GM18507 (cell line): ENCODE measurements around the gene CTNND2.

Experiments
- DNase-seq: peaks from one replicate; pipeline ENCODE4 v3.0.0; 2011; ENCODE audit warnings: low read depth; ENCODE audit not compliant: insufficient read length; ENCODE audit errors: extremely low spot score
- FAIRE-seq: peaks from 2 replicates; lab custom pipeline; 2011; peaks lifted over from hg19 to GRCh38; lab: Jason Lieb, UNC

CTNND2 gene, protein sequence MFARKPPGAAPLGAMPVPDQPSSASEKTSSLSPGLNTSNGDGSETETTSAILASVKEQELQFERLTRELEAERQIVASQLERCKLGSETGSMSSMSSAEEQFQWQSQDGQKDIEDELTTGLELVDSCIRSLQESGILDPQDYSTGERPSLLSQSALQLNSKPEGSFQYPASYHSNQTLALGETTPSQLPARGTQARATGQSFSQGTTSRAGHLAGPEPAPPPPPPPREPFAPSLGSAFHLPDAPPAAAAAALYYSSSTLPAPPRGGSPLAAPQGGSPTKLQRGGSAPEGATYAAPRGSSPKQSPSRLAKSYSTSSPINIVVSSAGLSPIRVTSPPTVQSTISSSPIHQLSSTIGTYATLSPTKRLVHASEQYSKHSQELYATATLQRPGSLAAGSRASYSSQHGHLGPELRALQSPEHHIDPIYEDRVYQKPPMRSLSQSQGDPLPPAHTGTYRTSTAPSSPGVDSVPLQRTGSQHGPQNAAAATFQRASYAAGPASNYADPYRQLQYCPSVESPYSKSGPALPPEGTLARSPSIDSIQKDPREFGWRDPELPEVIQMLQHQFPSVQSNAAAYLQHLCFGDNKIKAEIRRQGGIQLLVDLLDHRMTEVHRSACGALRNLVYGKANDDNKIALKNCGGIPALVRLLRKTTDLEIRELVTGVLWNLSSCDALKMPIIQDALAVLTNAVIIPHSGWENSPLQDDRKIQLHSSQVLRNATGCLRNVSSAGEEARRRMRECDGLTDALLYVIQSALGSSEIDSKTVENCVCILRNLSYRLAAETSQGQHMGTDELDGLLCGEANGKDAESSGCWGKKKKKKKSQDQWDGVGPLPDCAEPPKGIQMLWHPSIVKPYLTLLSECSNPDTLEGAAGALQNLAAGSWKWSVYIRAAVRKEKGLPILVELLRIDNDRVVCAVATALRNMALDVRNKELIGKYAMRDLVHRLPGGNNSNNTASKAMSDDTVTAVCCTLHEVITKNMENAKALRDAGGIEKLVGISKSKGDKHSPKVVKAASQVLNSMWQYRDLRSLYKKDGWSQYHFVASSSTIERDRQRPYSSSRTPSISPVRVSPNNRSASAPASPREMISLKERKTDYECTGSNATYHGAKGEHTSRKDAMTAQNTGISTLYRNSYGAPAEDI (N-terminal part only)

GRCh38 chr5:11904265-11904906 lies at the start of gene CTNND2:
CTNND2 (minus strand) TSS chr5:11904446; CDS start chr5:11903853, 593 bp downstream.
- FAIRE-seq (no peak), DNase-seq (no peak)

DNA sequence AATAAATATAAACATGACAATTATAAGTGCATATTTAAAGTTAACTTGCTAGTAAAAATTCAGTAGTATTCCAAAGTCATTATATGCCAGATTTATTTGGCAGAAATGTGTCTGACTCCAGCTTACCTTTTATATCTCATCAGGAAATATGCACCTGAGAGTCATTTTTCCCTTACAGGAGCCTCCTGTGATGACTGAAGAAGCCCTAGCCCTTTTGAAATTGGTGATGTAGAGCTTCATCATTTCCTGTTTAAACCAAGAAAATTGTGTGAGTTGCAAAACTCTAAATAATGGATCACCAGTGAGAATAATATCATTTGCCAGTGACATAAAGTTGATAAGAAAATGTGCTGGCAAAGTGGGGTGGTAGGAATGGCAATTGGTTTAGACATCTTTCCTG lies 42.1 kb upstream of the CTNND2 start:
- FAIRE-seq (no peak), DNase-seq (no peak)

DNA sequence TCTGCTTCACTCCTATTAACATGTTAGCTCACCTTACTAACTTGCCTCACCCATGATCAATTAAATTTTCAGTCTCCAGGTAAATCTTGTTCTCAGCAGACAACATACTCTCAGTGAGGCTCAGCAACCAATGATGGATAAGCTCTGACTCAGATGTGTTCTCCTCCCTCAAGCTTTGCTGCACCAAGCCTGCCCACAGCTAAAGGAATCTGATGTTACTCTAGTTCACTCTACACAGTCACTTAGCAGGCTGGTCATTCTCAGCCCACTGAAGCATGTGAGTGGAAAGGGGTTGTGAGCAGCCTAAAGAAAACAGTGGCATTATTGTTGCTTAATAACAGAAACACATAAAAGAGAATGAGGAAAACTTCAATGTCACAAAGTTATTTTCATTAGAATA lies 37.3 kb upstream of the CTNND2 start:
- DNase-seq = no peak
- FAIRE-seq = no peak

GRCh38 chr5:11931638-11932037 lies 27.4 kb upstream of the CTNND2 start:
- FAIRE-seq = no peak
- no peak for DNase-seq

DNA sequence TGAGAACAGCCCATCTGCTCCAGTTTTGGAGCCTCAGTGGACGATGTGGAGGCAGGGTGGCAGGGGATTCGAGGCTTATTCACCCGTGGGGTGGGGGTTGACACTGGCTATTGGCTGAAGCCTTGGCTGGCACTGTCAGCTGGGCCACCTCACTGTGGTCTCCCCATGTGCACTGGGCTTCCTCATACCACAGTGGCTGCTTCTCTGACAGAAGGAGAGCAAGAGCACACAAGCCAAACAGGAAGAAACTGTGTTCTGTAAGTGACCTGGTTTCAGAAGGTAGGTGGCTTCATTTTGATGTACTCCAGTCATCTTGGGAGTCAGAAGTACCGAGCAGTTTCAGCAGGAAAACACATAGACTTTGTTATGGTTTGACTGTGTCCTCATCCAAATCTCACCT lies 24.7 kb upstream of the CTNND2 start:
- no peak for FAIRE-seq
- no peak for DNase-seq

DNA sequence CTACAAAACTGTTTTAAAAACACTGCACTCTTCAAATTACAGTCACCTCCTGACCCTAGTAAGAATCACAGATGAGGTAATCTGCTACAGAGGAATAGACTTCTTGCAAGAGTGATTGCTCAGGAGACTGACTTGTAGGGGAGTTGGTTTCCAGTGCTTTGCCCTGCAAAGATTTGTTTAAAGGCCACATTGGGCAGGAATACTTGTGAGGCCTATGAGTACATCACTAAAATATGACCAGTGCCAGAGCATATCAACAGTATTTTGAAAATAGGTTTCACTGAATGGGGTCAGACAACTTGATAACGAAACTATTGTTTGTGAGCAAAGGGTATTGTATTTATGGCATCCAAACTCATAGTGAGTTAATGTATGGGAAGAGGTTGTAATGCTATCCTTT lies 21.5 kb upstream of the CTNND2 start:
- no peak for FAIRE-seq
- DNase-seq = no peak

DNA sequence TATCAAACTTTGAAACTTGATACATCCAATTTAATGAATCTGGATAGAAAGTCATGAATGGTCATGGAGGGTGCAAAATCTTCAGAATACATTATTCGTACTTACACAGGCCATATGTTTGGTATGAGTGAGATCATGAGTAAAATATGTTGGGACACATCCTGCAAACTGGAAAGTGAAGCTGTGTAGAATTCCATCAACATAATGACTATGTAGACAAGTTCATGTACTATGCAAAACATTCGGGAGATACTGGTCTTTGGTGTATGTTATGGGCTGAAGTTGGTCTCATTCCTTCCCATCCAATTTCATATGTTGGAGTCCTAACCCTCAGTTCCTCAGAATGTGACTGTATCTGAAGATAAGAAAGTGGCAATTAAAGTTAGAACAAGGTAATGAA lies 18.1 kb upstream of the CTNND2 start:
- DNase-seq = no peak
- FAIRE-seq = no peak

GRCh38 chr5:11918463-11919045 lies 14.3 kb upstream of the CTNND2 start:
- FAIRE-seq = no peak
- DNase-seq = no peak

GRCh38 chr5:11909471-11909870 lies 5.2 kb upstream of the CTNND2 start:
- FAIRE-seq = no peak
- no peak for DNase-seq

- no peak for DNase-seq
Observed at GRCh38 chr5:11906497-11906896, 2.3 kb upstream of the CTNND2 start.

GRCh38 chr5:11905206-11905605 lies 960 bp upstream of the CTNND2 start:
- no peak for DNase-seq
- FAIRE-seq = no peak

More at GRCh38 chr5:11906497-11906896, 2.3 kb upstream of the CTNND2 start:
- FAIRE-seq = no peak

- DNase-seq = no peak
- no peak for FAIRE-seq
Observed at GRCh38 chr5:11903614-11904264, 507 bp downstream of the CTNND2 start.

DNA sequence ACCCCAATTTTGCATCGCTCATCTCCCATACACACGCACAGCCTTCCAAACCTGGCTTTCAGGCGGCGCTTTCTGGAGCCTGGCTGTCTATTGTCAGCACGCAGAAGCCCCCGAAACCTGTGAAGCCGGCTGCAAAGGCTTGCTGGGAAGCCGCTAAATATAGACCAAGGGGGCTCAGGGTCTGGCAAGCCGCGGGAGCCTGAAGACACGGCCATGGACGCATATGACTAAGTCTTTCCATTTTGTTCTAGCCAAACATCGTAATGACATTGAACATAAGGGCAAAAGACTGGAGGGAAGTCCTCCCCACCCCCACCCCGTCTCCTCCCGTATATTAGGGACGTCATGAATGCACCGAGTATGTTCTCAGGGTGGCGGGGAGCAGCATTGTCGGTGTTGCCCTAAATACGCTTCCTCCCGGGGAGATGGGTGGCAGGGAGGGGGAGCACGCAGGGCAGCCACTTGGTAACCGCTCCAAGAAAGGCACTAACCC lies 1.1 kb downstream of the CTNND2 start:
- no peak for FAIRE-seq
- DNase-seq = no peak

- no peak for FAIRE-seq
- no peak for DNase-seq
Observed at GRCh38 chr5:11902201-11902619, 2.0 kb downstream of the CTNND2 start.

- FAIRE-seq (no peak), DNase-seq (no peak)
Observed at GRCh38 chr5:11898787-11899186, 5.5 kb downstream of the CTNND2 start.

GRCh38 chr5:11897781-11898180 lies 6.5 kb downstream of the CTNND2 start:
- DNase-seq = no peak
- FAIRE-seq = no peak

DNA sequence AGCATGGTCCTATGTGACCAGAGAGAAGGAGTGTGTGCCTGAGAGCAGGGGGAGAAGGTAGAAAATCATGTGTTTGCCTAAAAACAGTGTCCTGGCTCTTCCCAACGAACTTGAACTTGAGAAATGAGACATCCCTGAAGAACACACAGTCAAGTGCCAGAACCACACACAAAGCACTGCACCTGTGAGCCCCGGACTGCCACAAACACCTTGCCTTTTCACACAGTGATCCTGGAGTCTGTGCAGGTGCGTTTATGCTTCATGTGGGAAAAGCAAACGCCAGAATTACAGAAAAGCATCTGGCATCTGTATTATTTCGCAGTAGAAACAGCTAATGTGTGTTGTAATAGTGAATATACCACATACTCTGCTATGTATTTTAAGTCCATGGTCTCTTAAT lies 9.3 kb downstream of the CTNND2 start:
- FAIRE-seq = no peak
- DNase-seq = no peak

DNA sequence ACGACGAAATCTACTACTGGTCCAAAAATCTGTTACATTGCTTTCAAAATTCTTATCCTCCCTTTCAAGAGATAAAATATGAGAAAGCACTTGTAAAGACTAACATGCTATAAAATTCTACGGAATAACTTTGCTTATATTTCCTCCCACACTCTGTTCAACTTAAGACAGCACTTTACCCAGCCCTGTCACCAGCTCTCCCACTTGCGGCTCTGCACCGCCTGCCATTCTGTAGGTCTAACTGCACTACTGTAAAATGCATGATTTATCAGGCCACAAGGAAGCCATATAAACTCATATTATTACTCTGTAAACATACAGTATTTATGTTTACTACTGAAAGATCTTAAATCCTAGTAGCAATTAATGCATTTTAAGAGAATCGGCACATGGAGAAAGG lies 11.4 kb downstream of the CTNND2 start:
- DNase-seq = no peak
- no peak for FAIRE-seq

DNA sequence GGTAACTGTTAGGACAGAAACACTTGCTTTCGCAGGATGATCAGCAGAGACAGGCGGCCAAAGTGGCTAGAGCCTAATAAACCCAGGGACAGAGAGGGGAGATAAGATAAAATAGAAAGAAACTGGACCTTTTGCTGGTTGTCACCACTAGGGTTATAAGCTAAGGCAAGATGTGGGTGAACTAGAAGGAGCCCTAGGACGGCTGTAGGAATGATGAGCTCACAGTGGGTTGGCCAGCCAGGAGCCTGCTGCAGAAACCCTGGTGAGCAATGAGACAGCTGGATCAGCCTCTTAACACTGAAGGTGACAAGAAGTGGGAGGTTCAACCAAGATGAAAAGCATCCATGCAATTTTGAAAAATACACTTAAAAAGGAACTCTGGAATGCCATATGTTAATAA lies 13.5 kb downstream of the CTNND2 start:
- FAIRE-seq (no peak), DNase-seq (no peak)
